22Rv1 (cell line): ENCODE measurements around the gene CYP27B1.

Experiments used
- CTCF ChIP-seq: fragments of 450-650 bp; IDR thresholded peaks from 2 replicates; pipeline ENCODE4 v1.5.1; 2017; ENCODE audit warnings: mild to moderate bottlenecking
- ZFX ChIP-seq: fragments of 450-650 bp; IDR thresholded peaks from 2 replicates; pipeline ENCODE4 v1.6.1; 2017; ENCODE audit warnings: antibody characterized with exemption, borderline replicate concordance

- no peak for TF ChIP-seq CTCF
- no peak for TF ChIP-seq ZFX
These were observed 11.8 kb downstream of the CYP27B1 start for GRCh38 chr12:57755194-57755453.
